ENCODE data around the gene ODR4.
A peak's percentile ranks its signal among the peaks of the same experiment; 100 is the strongest.
"Not testable (repeated sequence)": the region's sequence is repeated elsewhere in the genome, so short reads cannot be mapped to it uniquely, and the experiment has no call there.

ODR4 gene

DNA sequence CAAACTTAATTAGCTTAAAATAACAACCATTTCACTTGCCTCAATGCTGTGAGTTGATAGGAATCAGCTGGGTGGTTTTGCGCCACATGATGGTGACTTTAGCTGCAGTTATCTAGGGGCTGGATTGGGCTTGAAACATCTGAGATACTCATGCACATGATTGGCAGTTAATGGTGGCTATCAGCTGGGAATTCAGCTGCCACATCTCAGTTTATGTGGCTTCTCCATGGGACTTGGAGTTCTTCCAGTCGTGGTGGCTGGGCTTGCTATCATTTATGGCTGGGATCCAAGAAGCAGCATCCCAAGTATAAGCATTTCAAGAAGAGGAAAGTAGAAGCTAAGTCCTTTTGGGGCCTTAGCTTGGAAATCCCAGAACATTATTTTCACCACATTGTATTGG is 48.9 kb downstream of the ODR4 start:
- peak; percentile 91 for DNase-seq

DNA sequence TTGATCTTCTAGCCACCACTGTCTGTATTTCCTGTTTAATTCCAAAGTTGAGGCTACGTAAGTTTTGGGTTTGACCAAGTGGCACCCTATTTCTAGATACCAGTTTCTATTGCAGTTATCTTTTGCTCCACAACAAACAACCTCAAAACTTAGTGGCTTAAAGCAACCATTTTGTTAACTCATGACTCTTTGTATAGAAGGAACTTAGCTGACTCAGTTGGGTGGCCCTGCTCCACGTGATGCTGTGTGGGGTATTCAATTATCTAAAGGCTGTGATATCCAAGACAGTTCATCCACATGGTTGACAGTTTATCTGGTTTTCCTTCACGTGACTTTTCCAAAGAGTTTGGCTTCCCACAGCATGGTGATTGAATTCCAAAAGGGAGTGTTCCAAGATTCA is 50.5 kb downstream of the ODR4 start:
- no peak for DNase-seq

DNA sequence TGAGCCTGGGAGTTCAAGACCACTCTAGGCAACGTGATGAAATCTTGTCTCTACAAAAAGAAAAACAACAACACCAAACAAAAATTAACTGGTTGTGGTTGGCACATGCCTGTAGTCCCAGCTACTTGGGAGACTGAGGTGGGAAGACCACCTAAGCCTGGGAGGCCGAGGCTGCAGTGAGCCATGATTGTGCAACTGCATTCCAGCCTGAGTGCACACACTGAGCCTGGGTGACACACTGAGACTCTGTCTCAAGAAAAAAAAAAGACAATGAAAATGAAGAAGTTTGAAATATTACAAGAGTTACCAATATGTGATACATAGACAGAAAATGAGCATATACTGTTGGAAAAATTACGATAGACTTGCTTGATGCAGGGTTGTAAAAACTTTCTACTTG is 53.4 kb downstream of the ODR4 start:
- no peak for DNase-seq

DNA sequence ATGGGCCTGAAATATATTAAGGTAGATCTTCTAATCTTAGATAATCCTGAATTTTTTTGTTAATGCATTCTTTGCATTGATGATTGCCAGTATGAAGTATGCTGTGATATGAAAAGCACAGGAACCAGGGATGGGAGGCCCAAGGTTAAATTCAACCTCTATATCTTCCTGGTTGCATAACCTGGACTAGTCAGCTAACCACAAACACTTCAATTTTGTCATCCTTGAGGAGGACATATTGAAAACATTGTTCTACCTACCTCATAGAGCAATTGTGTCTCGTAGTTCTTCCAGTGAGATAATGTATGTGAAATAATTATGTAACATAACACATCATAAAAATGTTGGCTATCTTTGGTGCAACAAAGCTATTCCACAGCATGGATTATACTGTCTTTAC is 59.7 kb downstream of the ODR4 start:
- DNase-seq: no peak

DNA sequence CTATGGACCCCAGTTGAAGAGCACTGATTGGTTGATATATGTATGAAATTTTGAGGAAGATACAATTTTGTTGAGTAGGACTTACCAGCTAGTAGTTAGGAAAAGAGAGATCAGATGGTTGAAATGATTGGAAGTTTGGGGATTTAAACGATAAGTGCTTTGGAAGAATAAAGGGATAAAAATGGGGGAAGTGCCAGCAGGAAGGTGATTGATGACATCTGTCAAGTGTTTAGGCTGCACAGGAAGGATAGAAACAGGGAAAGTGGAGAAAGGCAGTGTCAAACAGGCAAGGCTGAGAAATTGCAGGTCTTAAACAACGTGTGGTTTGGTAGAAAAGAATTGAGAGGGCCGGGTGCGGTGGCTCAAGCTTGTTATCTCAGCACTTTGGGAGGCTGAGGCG is 62.9 kb downstream of the ODR4 start:
- DNase-seq: no peak

GRCh38 chr1:186440584-186440983 is 64.9 kb downstream of the ODR4 start:
- DNase-seq: no peak

DNA sequence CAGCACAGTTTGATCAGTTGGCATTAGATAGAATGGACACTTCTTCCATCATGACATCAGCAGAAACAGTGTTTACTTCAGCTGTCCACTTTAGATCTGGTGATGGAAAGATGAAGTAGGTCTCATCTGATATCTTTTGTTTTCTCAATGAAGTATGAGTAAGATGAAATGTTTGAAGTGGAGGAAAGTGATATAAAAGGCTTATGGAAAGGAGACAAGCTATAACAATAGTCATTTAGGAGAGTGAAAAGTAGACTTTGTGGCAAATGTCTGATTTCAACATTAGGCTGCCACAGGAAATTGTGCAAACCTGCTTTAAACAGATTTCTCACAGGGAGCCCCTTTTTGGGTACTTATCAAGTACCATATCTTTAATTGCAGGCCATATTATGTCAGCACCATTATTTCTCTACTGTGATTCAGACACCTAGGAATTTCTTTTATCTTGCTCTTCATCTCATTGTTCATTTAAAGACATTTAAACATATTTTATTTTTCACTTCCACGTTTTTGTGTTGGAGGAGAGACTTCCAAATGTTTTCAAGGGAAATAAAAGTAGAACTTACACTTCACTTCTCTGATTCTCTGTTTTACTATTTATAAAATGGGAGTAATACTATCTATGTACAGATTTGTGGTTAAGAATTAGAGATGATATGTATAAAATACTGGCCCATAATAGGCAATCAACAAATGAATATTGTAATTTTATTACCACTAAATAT is 67.2 kb downstream of the ODR4 start:
- no peak for DNase-seq

DNA sequence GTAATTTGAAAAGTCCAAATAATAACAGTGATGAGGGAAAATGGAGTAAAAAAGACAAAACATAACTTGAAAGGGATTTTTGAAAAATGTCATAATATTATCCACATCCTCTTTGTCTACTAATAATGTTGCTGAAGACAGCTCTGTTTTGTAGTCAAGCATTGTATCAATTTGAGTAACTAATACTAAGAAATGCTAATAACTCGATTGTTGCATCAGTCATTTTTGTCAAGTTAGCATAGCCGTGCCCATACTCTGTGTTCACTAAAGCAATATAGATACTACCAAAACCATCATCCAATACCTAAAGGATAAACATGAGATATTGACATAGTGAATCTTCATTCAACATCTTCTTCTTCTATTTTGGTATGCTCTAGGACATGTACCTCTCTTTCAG is 68.0 kb downstream of the ODR4 start:
- DNase-seq: no peak

- no peak for DNase-seq
Measured at GRCh38 chr1:186446152-186446551, 70.5 kb downstream of the ODR4 start.

DNA sequence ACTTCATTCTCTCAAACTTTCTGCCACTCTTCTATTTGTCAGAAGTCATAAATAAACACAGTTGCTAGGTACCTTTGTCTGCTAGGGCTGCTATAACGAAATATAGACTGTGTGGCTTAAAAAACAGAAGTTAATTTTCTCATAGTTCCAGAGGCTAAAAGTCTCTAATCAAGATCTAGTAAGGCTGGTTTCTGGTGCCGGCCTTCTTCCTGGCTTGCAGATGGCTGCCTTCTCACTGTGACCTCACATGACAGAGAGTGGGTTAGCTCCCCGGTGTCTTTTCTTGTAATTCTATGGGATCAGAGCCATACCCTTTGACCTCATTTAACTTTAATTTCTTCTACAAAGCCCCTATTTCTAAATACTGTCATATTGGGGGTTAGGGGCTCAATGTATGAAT is 79.3 kb downstream of the ODR4 start:
- peak; percentile 27 for DNase-seq

DNA sequence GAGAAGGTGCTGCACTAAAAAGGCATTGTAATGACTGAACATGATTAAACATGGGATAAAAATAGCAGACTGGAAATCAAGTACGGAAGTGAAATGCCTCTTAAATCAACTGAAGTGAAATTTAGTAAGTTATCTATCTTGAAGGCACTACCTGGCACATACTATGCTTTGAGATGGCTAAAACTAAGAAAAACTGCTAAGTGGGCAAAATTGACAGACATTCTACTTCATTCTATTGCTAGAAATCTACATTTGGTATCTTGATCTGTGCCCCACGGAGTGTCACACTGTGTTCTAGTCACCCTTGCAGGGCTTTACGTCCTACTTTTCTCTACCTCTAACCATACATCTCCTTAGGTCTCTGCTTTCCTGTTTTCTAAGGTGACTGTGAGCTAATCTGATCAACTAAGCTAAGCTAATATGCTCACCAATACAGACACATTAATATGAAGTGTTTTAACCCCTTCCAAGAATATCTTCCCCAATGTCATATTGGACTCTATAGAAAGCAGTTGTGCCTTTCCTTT is 81.2 kb downstream of the ODR4 start:
- no peak for DNase-seq

DNA sequence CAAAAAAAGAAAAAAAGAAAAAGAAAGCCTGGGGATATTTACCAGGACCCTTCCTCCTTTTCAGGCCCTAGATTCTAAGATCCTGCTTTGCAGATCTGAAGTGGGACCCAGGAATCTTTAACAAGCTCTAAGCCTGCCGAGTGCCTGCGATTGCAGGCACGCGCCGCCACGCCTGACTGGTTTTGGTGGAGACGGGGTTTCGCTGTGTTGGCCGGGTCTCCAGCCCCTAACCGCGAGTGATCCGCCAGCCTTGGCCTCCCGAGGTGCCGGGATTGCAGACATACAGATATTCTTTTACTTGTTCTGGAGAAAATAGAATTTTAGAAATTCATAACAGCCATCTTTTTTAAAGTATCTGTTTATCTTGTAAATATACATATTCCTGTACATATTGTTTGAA is 83.5 kb downstream of the ODR4 start:
- not testable (repeated sequence) for DNase-seq

GRCh38 chr1:186461014-186461413 is 85.4 kb downstream of the ODR4 start, which contains the start of gene PDC:
TSS of gene PDC (minus strand) at chr1:186461114. CDS start at chr1:186449459, 11,655 bp downstream.
- no peak for DNase-seq

- no peak for DNase-seq
Measured at GRCh38 chr1:186463511-186463910, 87.9 kb downstream of the ODR4 start.

DNA sequence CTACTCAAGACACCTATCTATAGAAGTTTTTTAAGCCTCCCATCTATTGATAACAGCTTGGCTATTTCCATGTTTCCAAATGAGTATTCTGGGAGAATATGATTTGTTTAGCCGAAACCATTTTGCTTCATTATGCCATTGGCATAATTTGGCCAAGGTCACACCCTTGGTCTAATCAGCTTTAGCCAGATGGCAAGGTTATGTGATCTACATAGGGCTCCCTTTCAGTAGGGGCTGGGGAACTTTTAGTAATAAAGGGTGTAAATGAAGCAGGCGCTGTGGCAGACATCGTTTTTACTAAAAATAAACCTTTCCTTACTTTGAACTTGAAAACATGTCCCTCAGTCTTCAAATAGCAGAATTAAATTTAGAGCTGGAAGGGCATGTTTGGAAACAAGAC is 88.3 kb downstream of the ODR4 start:
- peak; percentile 69 for DNase-seq

GRCh38 chr1:186465491-186465890 is 89.9 kb downstream of the ODR4 start:
- DNase-seq: not testable (repeated sequence)

DNA sequence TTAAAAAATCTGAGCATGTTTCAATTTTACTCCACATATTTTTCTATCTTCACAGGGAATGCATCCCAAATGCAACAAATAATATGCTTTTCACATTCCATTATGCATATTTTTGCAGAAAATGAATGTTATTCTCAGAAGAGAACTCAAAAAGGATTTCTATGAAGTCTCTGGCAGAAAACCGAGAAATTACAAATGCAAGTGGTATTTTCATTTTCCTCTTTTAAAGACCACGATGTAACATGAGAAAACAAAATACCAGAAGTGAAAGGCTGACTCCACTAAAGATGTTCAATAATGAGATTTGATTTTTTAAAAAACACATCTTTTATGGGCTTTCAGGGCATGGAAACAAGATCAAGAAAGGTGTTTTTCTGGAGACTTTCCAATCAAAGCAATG is 90.3 kb downstream of the ODR4 start:
- no peak for DNase-seq
